HepG2 (cell line): Measurements from ENCODE around the gene TBXA2R. TPM values are rescaled to one million over a fixed set of nuclear protein-coding genes. Genes with fewer than 3 reads are reported as not detected.

Experiments used
- ARNT ChIP-seq: fragments of 450-650 bp; IDR thresholded peaks from 2 replicates; pipeline ENCODE4 v1.6.1; 2017
- ASH2L ChIP-seq: fragments of 300-600, 200-600 bp; sonication (generic); IDR thresholded peaks from 2 replicates; pipeline ENCODE4 v1.7.0; 2017; ENCODE audit warnings: low read depth, mild to moderate bottlenecking, moderate library complexity, mixed read lengths, low read length; ENCODE audit not compliant: insufficient read length
- BATF2 ChIP-seq: sonication (generic); formaldehyde crosslinking; IDR thresholded peaks from 2 replicates; pipeline ENCODE4 v1.8.0; 2022; ENCODE audit warnings: mild to moderate bottlenecking, missing genetic modification reagents, moderate library complexity
- CHCHD3 ChIP-seq: sonication (generic); formaldehyde crosslinking; IDR thresholded peaks from 2 replicates; pipeline ENCODE4 v1.8.0; 2022; ENCODE audit warnings: mild to moderate bottlenecking, missing genetic modification reagents, moderate library complexity
- FOXA1 ChIP-seq, 2 experiments: fragments of 450-650 bp in 1 of 2; sonication (generic) in 1 of 2; formaldehyde crosslinking in 1 of 2; IDR thresholded peaks; 2 replicates each; pipeline versions ENCODE4 v1.4.0 to v1.6.1; 2016 to 2020; ENCODE audit warnings: missing genetic modification reagents in 1 of 2
- KDM1A ChIP-seq: IDR thresholded peaks from 2 replicates; pipeline ENCODE4 v1.6.1; 2016; ENCODE audit warnings: missing compliant biosample characterization
- KIAA2018 ChIP-seq: sonication (generic); formaldehyde crosslinking; IDR thresholded peaks from 2 replicates; pipeline ENCODE4 v1.5.0; 2020; ENCODE audit warnings: mild to moderate bottlenecking, missing genetic modification reagents, borderline replicate concordance
- MXD1 ChIP-seq: sonication (generic); formaldehyde crosslinking; IDR thresholded peaks from 2 replicates; pipeline ENCODE4 v1.4.0; 2020; ENCODE audit warnings: mild to moderate bottlenecking, missing genetic modification reagents
- UBTF ChIP-seq: sonication (generic); formaldehyde crosslinking; IDR thresholded peaks from 2 replicates; pipeline ENCODE4 v1.4.0; 2020; ENCODE audit warnings: mild to moderate bottlenecking, missing genetic modification reagents
- XRCC5 ChIP-seq: fragments of 200-400 bp; formaldehyde crosslinking; optimal IDR thresholded peaks from 2 replicates; pipeline ENCODE3; 2017; ENCODE audit warnings: mild to moderate bottlenecking, low read length
- ZGPAT ChIP-seq: IDR thresholded peaks from 2 replicates; pipeline ENCODE4 v1.6.1; 2016; ENCODE audit warnings: mild to moderate bottlenecking
- ZNF343 ChIP-seq: sonication (generic); formaldehyde crosslinking; IDR thresholded peaks from 2 replicates; pipeline ENCODE4 v1.4.0; 2020; ENCODE audit warnings: mild to moderate bottlenecking, missing genetic modification reagents
- ZNF761 ChIP-seq: sonication (generic); formaldehyde crosslinking; conservative IDR thresholded peaks from 2 replicates; pipeline ENCODE4 v1.4.0; 2020; ENCODE audit warnings: mild to moderate bottlenecking, missing genetic modification reagents
- ZNF782 ChIP-seq: sonication (generic); formaldehyde crosslinking; IDR thresholded peaks from 2 replicates; pipeline ENCODE4 v1.4.0; 2020; ENCODE audit warnings: missing genetic modification reagents, mild to moderate bottlenecking, borderline replicate concordance
- polyA plus RNA-seq, 8 experiments: library from polyadenylated mRNA; depleted of rRNA in 3 of 8; stranded (reverse) in 7 of 8; unstranded in 1 of 8; fragments of >200 nt; fragmentation: Illumina TruSeq in 4 of 8; extraction: Trizol in 4 of 8; gene quantifications; 2 replicates each; pipeline versions ENCODE4 v1.2.1 to v1.2.3, GENCODE V29; 2011 to 2016; ENCODE audit warnings: low read depth in 4 of 8, missing spikeins in 1 of 8, mixed read lengths in 1 of 8; ENCODE audit not compliant: insufficient read depth in 1 of 8
- total RNA-seq, 5 experiments: library from RNA; depleted of rRNA; stranded (reverse); fragments of >200 nt; fragmentation: Illumina TruSeq; extraction: Trizol; gene quantifications; 2 replicates each; pipeline ENCODE4 v1.2.3, GENCODE V29; 2016; ENCODE audit warnings: low read depth in 1 of 5
- TF ChIP-seq, protein P1 (sequence below): sonication (generic); formaldehyde crosslinking; IDR thresholded peaks from 2 replicates; pipeline ENCODE4 v1.5.0; 2020; ENCODE audit warnings: missing genetic modification reagents

Gene TBXA2R
- total and polyA plus RNA-seq, 2 of the 13 experiments (the other 11 are each of a cell fraction or from before 2014, with no cell fraction given), result 0.09 TPM; not detected in 1

DNA sequence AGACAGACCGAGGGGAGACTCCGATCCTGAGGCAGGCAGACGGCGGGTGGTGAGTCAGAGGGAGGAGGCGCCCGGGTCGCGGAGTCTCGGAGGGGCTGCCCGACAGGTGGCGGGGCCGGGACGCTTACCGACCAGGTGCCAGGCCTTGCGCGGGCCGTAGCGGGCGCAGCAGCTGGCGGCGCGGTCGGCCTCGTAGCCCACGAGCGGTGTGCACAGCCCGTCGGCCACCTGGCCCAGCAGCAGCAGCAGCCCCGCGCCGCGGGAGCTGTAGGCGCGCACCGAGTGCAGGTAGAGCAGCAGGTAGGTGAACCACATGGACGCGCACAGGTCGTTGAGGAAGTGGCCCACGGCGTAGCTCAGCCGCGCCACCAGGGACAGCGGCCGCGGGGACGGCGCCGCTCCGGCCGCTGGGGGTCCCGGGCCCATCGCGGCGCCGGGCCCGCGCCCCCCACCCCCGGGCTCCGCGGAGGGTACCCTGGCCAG, 49.7 kb downstream of the TBXA2R start (continued):
- TF ChIP-seq, protein P1, sequence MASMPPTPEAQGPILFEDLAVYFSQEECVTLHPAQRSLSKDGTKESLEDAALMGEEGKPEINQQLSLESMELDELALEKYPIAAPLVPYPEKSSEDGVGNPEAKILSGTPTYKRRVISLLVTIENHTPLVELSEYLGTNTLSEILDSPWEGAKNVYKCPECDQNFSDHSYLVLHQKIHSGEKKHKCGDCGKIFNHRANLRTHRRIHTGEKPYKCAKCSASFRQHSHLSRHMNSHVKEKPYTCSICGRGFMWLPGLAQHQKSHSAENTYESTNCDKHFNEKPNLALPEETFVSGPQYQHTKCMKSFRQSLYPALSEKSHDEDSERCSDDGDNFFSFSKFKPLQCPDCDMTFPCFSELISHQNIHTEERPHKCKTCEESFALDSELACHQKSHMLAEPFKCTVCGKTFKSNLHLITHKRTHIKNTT (CRISPR knock-in tag), result no peak
- TF ChIP-seq XRCC5 (no peak), MXD1 (no peak), KIAA2018 (CRISPR knock-in tag) (no peak), ARNT (no peak), BATF2 (CRISPR knock-in tag) (no peak), UBTF (peak; percentile 15; the same call in 1 of the 2 replicates), FOXA1 (IDR thresholded peaks at IDR 0.05) (no peak), FOXA1 (CRISPR knock-in tag; IDR thresholded peaks at IDR 0.05) (0 out of 2 replicates have a peak, but pooled peaks have one; percentile 4), ZGPAT (CRISPR knock-in tag) (no peak), ZNF782 (CRISPR knock-in tag) (peak; percentile 5; the same call in 1 of the 2 replicates), CHCHD3 (CRISPR knock-in tag) (no peak), ZNF343 (0 out of 2 replicates have a peak, but pooled peaks have one; percentile 42), KDM1A (no peak), ZNF761 (CRISPR knock-in tag) (no peak), ASH2L (no peak)
